Choroid plexus epithelial cell (primary cell): Measurements from ENCODE around the gene VSX1.

Experiments
- DNase-seq: peaks from one replicate; pipeline ENCODE4 v3.0.0-alpha.2; 2010; ENCODE audit warnings: low read depth
- H3K4me3 ChIP-seq: 2 replicates; pipeline ENCODE4 v1.5.1; 2011; ENCODE audit warnings: low read depth, mild to moderate bottlenecking, control low read depth, low read length, moderate library complexity
- TF ChIP-seq, protein P1 (sequence below): conservative IDR thresholded peaks from 2 replicates; pipeline ENCODE4 v1.5.1; 2011; ENCODE audit warnings: low read depth, mild to moderate bottlenecking, control low read depth, inconsistent platforms, low read length, moderate library complexity

Gene VSX1

DNA sequence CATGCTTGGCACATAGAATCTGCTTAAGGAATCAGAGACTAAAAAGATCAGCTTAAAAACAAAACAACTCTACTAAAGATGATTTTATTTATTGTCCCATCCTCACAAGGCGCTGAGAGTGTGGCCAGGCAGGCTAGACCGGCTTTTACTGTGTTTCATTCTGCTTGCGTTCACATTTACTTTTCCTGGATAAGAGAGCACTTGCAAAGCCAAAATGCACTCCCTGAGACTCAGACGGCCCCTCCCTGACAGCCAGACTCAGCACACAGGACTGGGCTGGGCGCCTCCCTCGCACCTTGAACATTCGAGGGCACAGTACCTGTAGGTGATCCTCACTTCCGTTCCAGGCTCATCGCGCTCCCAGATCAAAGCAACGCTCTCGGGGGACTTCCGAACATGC, 34.2 kb downstream of the VSX1 start:
- no peak overlapping the region for H3K4me3 ChIP-seq
- TF ChIP-seq, protein P1, sequence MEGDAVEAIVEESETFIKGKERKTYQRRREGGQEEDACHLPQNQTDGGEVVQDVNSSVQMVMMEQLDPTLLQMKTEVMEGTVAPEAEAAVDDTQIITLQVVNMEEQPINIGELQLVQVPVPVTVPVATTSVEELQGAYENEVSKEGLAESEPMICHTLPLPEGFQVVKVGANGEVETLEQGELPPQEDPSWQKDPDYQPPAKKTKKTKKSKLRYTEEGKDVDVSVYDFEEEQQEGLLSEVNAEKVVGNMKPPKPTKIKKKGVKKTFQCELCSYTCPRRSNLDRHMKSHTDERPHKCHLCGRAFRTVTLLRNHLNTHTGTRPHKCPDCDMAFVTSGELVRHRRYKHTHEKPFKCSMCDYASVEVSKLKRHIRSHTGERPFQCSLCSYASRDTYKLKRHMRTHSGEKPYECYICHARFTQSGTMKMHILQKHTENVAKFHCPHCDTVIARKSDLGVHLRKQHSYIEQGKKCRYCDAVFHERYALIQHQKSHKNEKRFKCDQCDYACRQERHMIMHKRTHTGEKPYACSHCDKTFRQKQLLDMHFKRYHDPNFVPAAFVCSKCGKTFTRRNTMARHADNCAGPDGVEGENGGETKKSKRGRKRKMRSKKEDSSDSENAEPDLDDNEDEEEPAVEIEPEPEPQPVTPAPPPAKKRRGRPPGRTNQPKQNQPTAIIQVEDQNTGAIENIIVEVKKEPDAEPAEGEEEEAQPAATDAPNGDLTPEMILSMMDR, result no peak
- no peak for DNase-seq

DNA sequence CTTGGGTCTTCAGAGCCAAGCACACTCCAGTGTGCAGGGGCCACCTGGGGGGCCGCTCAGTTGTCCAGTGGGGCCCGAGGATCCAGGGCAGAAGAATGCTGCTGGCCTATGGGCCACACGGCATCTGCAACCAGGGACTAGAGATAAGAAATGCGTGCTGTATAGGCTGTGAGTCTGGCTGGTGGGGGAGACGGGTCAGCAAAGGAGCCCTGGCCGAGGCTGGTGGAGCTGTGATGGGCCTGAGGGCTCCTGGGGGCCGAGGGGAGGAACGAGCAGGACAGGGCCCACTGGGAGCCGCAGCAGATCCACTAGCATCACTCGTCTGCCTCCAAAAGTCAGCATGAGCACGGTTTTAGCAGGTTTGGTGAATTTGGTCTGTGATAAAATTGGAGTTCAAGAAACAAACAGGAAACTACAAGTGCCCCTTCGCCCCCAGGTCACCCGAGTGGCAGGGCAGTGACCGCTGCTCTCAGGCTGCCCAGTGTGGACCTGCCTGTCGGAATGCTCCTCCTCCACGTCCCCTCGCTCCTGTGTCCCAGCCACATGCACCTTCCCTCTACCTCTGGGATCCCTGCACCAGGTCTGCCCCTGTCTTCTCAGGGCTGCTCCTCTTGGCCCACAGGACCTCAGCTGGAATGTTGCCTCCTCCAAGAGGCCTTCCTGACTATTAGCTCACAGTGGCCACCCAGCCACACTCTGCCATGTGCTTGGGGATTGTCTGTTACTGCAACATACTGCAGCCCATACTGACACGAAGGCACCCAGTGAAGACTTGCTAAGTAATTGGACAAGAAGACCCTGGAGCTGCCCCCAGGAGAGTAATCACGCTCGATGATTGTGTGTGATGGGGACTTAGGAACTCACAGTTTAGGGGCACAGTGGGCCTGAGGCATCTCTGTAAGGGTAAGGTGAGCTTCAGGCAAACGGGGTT, 34.9 kb downstream of the VSX1 start:
- H3K4me3 ChIP-seq, result no peak overlapping the region
- TF ChIP-seq, protein P1, result no peak
- DNase-seq, result no peak

DNA sequence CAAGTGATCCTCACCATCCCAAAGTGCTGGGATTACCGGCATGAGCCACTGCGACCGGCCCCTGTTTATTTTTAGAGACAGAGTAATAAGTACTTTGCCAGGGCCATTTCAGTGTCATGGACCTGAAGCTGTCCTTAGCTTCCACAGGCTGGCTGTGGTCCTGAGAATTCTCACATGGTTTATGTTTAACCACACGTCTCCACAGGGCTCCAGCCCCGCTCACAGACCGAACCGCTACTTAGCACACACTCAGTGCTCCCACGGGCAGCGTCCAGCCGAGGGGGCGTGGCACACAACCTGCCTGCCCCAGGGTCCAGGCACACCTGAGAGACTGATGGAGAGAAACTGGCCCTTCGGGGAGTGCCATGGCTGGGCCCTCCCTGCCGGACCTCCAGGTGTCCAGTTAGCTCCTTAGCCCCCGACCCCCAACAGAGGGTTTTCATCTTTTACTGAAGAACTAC, 35.7 kb downstream of the VSX1 start:
- H3K4me3 ChIP-seq, result no peak overlapping the region
- no peak for DNase-seq
- TF ChIP-seq, protein P1, result no peak

DNA sequence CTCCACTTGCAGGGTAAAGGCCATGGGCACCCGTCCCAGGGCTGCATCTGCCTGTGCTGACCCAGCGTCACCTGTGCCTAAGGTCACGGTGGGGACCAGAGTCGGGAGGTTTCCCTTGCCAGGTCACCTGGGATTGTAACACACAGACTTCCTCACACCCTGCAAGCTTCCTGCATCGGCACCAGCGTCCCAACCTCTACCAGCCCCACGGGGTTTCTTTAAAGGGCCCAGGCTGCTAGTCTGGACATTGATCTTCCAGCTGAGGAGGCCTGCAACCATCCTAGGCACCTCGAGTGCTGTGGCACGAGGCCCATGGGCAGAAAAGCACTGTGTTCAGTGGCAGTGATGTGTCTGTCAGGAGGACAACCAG, 36.6 kb downstream of the VSX1 start:
- no peak overlapping the region for H3K4me3 ChIP-seq
- TF ChIP-seq, protein P1, result no peak
- DNase-seq, result no peak

DNA sequence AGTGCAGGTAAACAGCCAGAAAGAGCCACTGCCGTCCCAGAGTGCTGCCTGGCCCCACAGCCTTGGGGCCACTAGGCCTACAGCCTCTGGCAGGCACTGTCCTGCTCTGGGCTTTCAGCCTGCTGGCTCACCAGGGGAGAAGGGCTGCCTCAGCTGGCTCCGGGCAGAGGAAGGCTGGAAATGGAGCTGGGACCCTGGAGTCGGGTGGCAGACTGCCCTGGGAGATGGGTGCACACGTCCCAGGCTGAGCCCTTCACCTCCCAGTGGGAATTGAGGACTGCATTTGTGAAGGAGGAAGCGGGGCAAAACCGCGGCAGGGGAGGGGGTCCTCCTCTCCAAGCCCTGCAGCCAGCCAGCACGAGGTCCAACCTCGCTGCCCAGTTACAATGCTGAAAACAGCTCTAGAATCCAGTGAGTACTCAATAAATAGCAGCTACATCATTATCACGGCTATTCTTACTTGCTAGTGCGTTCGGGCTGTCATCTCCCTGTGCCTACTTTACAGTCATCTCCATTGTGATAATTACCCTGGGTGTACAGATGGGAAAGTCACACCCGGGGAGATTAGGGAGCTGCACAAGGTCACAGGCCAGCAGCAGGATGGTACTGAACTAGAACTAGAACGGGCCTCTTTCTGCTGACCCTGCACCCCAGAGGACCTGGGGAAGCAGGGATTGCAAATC, 37.1 kb downstream of the VSX1 start:
- TF ChIP-seq, protein P1, result no peak
- no peak overlapping the region for H3K4me3 ChIP-seq
- no peak for DNase-seq

DNA sequence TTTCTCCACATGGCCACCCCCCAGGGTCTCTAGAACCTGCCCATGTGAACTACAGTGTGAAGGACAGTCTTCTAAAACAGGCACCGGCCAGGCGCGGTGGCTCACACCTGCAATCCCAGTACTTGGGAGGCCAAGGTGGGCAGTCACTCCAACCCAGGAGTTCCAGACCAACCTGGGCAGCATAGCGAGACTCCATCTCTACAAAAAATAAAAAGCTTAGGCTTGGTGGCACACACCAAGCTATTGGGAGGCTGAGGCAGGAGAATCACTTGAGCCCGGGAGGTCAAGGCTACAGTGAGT, 37.7 kb downstream of the VSX1 start:
- TF ChIP-seq, protein P1, result no peak
- no peak for DNase-seq
- no peak overlapping the region for H3K4me3 ChIP-seq
